Activated T-cell treated with anti-CD3 and anti-CD28 coated beads, Interleukin-2, amount 50 U/mL, for 4 hours (primary cell): ENCODE measurements around the gene BMP8A. TPM values are rescaled to one million over a fixed set of nuclear protein-coding genes. Genes with fewer than 3 reads are reported as not detected.
"Not testable (repeated sequence)": the region's sequence is repeated elsewhere in the genome, so short reads cannot be mapped to it uniquely, and the experiment has no call there.

ENCODE experiments used
- ATAC-seq, 2 donors: fragments of 200-7000 bp; cut with Tn5 transposase; one replicate each; pipeline ENCODE4 v1.10.0; 2021
- DNase-seq: peaks from one replicate; pipeline ENCODE4 v3.0.0-alpha.2; 2020
- H3K27me3 Mint-ChIP-seq: one replicate; pipeline ENCODE4 v1.8.0; 2021; ENCODE audit warnings: low read depth, mixed read lengths
- H3K36me3 Mint-ChIP-seq: one replicate; pipeline ENCODE4 v1.8.0; 2022; ENCODE audit warnings: mixed read lengths; ENCODE audit not compliant: insufficient read depth
- H3K4me1 Mint-ChIP-seq: one replicate; pipeline ENCODE4 v1.8.0; 2021; ENCODE audit warnings: low read depth, mixed read lengths
- H3K4me3 Mint-ChIP-seq: one replicate; pipeline ENCODE4 v1.8.0; 2021; ENCODE audit warnings: mild to moderate bottlenecking, moderate library complexity, mixed read lengths
- H3K9me3 Mint-ChIP-seq: one replicate; pipeline ENCODE4 v1.8.0; 2021; ENCODE audit warnings: mixed read lengths
- total RNA-seq, 3 donors: library from RNA; stranded (reverse); gene quantifications; one replicate each; pipeline ENCODE4 v1.2.1, GENCODE V29; 2021

Gene BMP8A
- total RNA-seq, 3 donors from 2014 or later = 0.21 to 0.27 TPM; not detected in 1

DNA sequence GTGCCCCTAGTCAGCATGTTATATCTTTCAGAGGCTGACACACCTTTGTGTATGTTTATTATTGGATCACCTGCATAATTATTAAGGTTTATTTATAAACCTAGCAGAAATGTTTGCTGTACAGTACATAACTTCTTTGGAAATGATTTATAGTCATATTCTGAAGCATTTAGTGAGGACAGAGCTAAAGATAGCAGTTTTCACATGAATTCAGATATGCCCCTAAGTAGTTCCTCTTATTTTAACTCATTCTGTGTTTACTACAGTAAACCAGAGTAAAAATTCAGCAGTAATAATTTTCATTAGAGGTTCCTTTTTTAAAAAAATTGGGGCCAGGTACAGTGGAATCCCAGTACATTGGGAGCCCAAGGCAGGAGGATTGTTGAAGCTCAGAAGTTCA is 21.4 kb upstream of the BMP8A start:
- Mint-ChIP-seq H3K9me3 (no peaks in the 10 kb centered on the region), H3K27me3 (no peaks in the 10 kb centered on the region), H3K36me3 (peaks cover 29% of the 10 kb centered on the region), H3K4me3 (no peak overlapping the region), H3K4me1 (no peaks in the 10 kb centered on the region)
- no peak for DNase-seq
- no peak for ATAC-seq

DNA sequence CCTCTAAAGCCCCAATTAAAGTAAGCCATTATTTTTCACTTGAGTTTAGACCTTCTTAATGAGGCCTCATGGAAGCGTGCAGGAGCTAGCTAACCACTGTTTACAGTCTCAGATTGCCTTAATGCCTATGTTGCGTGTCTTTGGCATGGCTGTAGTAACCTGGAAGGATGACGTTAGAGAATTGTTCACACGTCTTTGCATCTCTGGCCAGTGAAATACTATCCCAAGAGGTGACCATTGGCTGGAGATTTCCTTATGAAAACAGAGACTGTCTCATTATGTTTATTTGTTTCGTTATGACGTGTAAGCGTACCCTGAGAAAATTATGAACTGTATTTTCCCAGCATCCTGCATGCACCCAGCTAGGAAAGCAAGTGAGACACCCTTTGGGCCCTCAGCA is 18.6 kb upstream of the BMP8A start:
- DNase-seq (no peak), ATAC-seq (no peak)
- H3K27me3 Mint-ChIP-seq = no peaks in the 10 kb centered on the region
- H3K4me1 Mint-ChIP-seq = no peaks in the 10 kb centered on the region
- H3K4me3 Mint-ChIP-seq = no peak overlapping the region
- H3K36me3 Mint-ChIP-seq = peaks cover 36% of the 10 kb centered on the region
- no peaks in the 10 kb centered on the region for H3K9me3 Mint-ChIP-seq

DNA sequence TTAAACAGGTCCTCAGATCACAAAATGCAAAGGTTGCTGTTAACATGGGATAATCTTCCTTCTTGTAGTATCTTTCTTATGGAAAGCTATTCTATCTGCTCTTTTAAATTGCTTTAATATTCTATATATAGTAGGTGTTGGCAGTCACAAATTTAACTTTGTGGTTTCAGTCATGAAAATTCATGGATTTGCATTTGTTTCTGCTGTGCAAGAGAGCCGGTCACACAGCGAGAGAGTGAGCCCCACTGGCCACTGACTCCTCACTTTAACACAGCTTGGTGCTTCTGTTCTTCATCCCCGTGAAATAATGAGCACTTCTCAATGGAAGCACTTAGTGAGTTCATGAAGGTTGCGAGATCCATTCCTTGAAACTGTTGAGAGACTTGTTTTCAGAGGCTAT is 18.1 kb upstream of the BMP8A start:
- Mint-ChIP-seq H3K9me3 (no peaks in the 10 kb centered on the region), H3K4me1 (no peaks in the 10 kb centered on the region), H3K36me3 (peaks cover 36% of the 10 kb centered on the region), H3K27me3 (no peaks in the 10 kb centered on the region), H3K4me3 (no peak overlapping the region)
- DNase-seq (no peak), ATAC-seq (no peak)

DNA sequence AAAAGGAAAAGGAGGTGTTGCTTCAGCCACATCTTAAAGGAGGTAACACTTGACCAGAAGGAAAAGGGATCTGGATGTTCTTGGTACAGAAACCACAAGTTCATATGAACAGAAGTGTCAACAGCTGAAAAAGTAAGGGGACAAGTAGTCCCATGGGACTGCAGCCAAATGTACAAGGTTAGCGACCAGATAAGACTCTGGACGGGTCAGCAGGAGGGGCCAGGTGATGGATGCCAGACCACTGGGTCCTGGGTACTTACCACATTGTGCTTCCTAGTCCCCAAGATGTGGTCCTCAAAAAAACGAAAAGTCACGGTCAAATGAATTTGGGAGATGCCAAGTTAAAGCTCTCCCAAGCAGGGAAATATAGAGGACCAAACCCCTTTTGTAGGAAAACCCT is 16.6 kb upstream of the BMP8A start:
- H3K36me3 Mint-ChIP-seq = peaks cover 33% of the 10 kb centered on the region
- no peaks in the 10 kb centered on the region for H3K27me3 Mint-ChIP-seq
- no peak overlapping the region for H3K4me3 Mint-ChIP-seq
- DNase-seq (no peak), ATAC-seq (no peak)
- H3K9me3 Mint-ChIP-seq = no peaks in the 10 kb centered on the region
- H3K4me1 Mint-ChIP-seq = no peaks in the 10 kb centered on the region

DNA sequence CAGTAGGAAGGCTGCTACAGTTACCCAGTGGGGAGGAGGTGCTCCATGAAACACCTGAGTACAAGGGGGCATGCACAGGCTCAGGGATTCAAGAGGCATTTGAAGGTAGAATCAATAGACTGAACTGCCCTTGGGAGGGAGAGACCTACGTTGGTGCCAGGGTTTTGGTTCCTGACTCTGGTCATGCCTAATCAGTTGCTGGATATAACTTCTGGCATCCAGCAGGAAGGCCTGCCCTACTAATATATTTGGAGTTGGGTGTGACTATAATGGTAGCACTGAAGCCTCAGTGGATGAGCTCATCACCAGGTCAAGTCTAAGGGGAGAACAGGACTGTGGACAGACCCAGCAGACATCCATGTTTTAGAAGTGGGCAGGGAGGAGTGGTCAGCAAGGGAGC is 15.9 kb upstream of the BMP8A start:
- not testable (repeated sequence) for H3K9me3 Mint-ChIP-seq, ATAC-seq, DNase-seq, H3K4me3 Mint-ChIP-seq, H3K27me3 Mint-ChIP-seq, H3K4me1 Mint-ChIP-seq
- H3K36me3 Mint-ChIP-seq = peaks cover 32% of the 10 kb centered on the region

DNA sequence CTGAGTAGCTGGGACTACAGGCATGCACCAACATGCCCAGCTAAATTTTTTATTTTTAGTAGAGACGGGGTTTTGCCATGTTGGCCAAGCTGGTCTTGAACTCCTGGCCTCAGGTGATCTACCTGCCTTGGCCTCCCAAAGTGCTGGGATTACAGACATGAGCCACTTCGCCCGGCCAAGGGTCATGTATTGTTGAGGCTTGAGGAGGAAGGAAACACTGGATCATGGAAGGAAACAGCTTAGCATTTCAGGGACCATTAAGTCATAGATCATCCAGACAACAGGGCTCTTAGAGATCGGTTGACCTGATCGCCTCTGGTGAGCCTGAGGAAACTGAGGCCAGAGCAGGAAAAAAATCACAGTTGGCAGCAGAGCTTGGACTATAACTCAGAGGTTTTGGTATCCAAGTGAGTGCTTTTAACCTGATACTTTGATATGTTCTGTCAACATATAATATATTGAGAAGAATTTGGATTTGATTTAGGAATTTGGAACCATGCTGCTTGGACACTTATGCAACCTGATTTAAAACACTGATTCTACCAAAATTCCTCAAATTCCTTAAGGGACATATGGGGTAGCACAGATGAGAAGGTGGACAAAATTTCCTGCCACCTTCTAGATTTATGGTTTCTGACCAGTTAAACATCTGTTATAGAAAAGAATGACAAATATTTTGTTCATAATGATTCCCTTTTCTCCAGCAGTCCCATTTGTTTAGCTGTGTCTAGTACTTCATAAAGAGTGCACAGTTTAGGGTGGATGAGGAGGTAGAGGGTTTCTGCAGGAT is 13.1 kb upstream of the BMP8A start:
- ATAC-seq (no peak), DNase-seq (no peak)
- Mint-ChIP-seq H3K4me3 (no peak overlapping the region), H3K4me1 (no peaks in the 10 kb centered on the region), H3K36me3 (peaks cover 32% of the 10 kb centered on the region), H3K27me3 (no peaks in the 10 kb centered on the region), H3K9me3 (no peaks in the 10 kb centered on the region)

DNA sequence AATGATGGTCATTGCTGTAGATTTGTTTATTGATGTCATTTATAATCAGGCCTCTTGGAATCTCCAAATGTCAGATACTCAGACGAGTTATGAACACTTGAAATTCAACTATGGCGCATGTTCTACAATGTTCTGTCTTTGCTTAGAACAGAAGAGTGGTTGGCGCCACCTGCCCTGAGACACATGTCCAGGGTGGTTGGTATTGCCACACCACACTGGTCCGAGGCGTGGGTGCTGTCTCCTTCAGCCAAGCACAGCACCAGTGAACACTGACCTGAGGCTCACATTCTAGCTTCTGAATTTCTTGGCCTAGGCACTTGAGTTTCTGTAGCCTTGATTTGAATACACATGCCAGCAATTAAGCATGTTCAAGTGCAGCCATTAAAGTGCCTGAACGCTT is 10.1 kb upstream of the BMP8A start:
- Mint-ChIP-seq H3K36me3 (peaks cover 34% of the 10 kb centered on the region), H3K27me3 (no peaks in the 10 kb centered on the region), H3K4me3 (no peak overlapping the region), H3K4me1 (no peaks in the 10 kb centered on the region), H3K9me3 (no peaks in the 10 kb centered on the region)
- ATAC-seq (no peak), DNase-seq (no peak)

DNA sequence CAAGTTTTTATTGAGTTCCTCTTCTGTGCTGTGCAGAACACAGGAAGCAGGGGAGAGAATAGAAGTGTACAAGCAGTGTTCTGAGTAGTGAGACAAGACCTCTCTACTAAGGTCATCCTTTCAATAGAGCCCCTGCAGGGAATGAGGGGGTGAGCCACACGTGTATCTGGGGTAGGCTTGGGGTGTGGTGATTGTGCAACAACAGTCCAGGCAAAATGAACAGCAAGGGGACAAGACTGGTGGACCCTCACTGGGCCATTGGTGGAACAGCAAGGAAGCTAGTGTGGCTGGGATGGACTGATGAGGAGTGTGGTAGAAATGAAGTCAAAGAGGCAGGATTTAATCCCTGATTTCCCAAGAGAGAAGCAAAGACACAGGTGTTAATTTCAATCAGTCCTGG is 8.2 kb upstream of the BMP8A start:
- H3K27me3 Mint-ChIP-seq = no peaks in the 10 kb centered on the region
- H3K36me3 Mint-ChIP-seq = peaks cover 32% of the 10 kb centered on the region

DNA sequence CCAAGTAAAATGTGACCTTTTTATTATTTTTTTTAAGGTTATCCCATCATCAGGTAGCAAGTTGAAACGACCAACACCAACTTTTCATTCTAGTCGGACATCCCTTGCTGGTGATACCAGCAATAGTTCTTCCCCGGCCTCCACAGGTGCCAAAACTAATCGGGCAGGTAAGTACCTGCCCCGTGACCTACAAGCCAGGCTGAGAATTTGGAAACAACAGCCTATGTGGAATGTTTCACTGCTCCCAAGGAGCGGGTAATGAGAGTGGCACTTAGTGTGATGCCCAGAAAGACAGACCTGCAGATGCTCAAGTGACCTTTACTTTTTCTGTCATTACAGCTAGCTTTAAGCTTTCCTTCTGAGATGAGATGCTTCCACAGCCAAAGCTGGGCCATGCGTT is 6.9 kb upstream of the BMP8A start:
- Mint-ChIP-seq H3K36me3 (peaks cover 27% of the 10 kb centered on the region), H3K4me3 (no peak overlapping the region), H3K9me3 (no peaks in the 10 kb centered on the region), H3K27me3 (no peaks in the 10 kb centered on the region), H3K4me1 (no peaks in the 10 kb centered on the region)
- ATAC-seq (no peak), DNase-seq (no peak)

More for the DNA sequence above, 8.2 kb upstream of the BMP8A start:
- DNase-seq (no peak), ATAC-seq (no peak)
- H3K4me1 Mint-ChIP-seq = no peaks in the 10 kb centered on the region
- no peak overlapping the region for H3K4me3 Mint-ChIP-seq
- no peaks in the 10 kb centered on the region for H3K9me3 Mint-ChIP-seq

DNA sequence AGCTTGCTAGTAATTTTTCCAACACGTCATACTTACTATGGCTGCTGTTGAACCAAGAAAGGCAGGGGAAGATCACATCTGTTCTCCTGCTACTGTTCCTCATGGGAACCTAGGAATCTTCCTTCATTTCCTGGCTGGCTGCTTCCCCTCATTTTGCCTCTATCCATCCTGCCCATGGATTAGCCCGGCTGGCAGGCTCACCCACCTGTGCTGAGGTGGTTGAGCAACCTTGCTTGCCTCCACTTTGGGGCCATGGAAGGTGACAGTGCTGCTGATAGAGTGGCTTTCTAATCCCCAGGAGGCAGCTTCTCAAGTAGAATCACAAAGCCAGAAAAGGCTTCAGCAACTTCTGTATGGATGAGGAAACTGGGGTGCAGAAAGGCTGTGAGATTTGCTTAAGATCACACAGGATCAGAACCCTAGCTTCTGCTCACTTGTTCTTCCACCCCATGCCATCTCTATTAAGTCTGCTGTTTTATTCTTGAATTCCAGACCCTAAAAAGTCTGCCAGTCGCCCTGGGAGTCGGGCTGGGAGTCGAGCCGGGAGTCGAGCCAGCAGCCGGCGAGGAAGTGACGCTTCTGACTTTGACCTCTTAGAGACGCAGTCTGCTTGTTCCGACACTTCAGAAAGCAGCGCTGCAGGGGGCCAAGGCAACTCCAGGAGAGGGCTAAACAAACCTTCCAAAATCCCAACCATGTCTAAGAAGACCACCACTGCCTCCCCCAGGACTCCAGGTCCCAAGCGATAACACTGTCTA is 6.2 kb upstream of the BMP8A start:
- DNase-seq (no peak), ATAC-seq (no peak)
- Mint-ChIP-seq H3K9me3 (no peaks in the 10 kb centered on the region), H3K36me3 (peaks cover 27% of the 10 kb centered on the region), H3K4me3 (no peak overlapping the region), H3K27me3 (no peaks in the 10 kb centered on the region), H3K4me1 (no peaks in the 10 kb centered on the region)

DNA sequence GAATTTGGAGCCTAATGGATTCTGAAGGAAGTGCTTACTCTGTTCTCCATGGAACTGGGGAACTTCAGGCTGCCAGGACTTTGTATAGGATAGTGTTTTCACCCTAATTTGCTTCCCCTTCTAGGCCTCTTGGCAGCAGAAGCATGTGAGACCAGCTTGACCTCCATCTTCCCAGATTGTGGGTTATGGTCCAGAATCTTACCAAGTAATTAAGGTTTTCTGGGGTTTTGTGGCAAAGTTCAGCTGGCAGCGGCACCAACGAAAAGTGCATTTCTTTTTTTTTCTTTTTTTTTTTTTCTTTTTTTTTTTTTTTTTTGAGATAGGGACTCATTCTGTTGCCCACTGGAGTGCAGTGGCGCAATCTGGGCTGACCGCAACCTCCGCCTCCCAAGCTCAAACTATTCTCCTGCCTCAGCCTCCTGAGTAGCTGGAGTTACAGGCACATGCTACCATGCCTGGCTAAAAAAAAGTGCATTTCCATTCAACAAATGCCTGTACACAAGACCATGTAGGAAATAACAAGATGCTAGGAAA is 3.4 kb upstream of the BMP8A start:
- Mint-ChIP-seq H3K36me3 (peaks cover 17% of the 10 kb centered on the region), H3K9me3 (no peaks in the 10 kb centered on the region), H3K4me1 (peaks cover 8% of the 10 kb centered on the region), H3K4me3 (no peak overlapping the region), H3K27me3 (peaks cover 9% of the 10 kb centered on the region)
- no peak for DNase-seq
- no peak for ATAC-seq

DNA sequence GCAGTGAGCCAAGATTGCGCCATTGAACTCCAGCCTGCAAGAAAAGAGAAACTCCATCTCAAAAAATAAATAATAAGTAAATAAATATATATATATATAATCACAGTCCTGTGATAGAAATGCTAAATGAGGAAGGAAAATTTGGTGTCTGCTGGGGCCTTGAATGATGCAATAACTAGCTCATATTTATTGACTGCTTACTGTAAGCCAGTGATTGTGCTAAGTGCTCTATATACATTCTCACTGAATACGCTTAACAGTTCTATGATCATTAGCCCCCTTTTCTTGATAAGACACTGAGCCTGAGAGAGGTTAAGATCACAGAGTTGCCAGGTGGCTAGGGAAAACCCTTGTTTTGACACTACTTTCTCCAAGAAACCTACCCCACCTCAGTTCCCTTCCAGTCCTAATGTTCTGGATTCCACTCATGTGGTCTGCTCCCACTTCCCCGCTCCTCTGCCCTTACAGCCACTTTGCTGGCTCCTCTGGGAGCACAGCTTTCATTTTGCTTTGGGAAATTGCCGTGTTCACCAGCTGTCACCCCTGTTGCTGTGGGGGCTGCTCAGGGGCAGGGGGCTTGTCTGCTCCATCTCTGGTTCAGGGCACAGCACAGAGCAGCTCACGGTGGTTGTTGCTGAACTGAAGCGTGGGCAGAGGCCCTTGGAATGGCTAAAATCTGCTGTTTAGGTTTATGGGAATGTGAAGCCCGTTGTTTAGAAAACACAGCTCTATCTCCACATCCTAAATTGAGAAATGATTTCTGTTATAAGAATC is 2.5 kb upstream of the BMP8A start:
- Mint-ChIP-seq H3K9me3 (no peaks in the 10 kb centered on the region), H3K4me3 (peak overlapping the region; percentile 33), H3K36me3 (peaks cover 14% of the 10 kb centered on the region), H3K27me3 (peaks cover 13% of the 10 kb centered on the region), H3K4me1 (peaks cover 8% of the 10 kb centered on the region)
- ATAC-seq = no peak
- DNase-seq = no peak

DNA sequence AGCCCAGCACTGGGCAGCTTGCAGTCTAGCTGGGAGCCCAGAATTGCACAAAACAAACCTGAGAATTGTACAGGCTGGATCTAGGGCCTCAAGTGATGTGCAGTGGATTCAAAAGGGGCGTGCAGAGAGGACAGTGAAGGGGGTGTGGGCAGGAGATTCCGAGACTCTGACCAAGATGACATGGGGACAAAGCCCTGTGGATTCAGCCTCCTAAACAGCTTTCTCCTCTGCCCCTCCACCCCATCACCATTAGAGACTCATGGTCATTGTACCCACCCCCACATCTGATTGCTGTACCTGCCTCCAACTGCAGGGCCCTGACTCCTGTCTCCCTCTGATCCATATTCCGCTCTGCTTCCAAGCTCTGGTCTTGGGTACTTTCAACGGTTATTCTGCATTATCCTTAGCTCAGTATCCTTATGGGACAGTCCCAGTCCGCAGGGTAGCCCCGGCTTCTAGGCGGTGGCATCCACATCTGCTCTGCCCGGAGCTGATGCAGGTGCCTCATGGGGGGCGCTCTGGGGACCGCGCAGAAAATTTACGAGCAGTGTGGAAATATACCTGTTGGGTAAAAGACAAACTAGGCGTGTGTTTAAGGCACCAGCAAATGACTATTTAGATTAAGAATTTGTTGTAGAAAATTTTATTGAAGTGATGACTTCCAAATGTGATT is 1.7 kb upstream of the BMP8A start:
- ATAC-seq (no peak), DNase-seq (no peak)
- H3K4me1 Mint-ChIP-seq = peaks cover 8% of the 10 kb centered on the region
- peaks cover 10% of the 10 kb centered on the region for H3K36me3 Mint-ChIP-seq
- no peaks in the 10 kb centered on the region for H3K9me3 Mint-ChIP-seq
- H3K27me3 Mint-ChIP-seq = peaks cover 18% of the 10 kb centered on the region
- peak overlapping the region; percentile 25 for H3K4me3 Mint-ChIP-seq

DNA sequence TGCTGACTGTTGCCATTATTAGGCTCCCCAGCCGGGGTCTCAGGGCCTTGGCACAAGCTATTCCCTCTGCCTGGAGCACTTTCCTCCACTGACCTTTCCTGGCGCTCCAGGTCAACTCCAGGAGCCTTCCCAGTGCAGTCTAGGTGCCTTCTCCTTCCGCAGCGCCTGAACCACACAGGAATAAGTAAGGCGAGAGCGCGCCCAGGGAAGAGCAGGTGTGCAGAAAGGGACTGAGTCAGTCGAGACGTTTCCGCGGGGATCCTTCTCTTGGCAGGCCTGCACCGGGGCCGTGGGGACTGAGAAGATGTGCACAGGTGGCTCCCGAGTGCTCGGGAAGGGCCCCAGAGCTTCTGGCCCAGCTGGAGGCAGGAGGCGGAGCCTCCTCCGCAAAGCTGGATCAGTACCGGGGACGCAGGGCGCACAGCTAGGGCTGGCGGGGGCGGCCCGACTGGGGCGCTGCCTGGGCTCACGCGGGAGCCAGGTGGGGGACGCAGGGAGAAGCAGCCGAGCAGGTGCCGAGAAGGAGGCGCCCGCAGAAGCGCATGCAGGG is 765 bp upstream of the BMP8A start:
- ATAC-seq = peak; percentile 27 to 31
- peak; percentile 20 for DNase-seq
- Mint-ChIP-seq H3K4me3 (peak overlapping the region; percentile 70), H3K27me3 (peaks cover 19% of the 10 kb centered on the region), H3K9me3 (no peaks in the 10 kb centered on the region), H3K36me3 (peaks cover 4% of the 10 kb centered on the region), H3K4me1 (peaks cover 8% of the 10 kb centered on the region)
